GM12878 (cell line): ENCODE results near the gene MYPN.

Experiments used
- CTCF ChIP-seq, 3 experiments: IDR thresholded peaks in 2 of 3; conservative IDR thresholded peaks in 1 of 3; 2 replicates each; pipeline ENCODE4 v1.5.1; 2011; ENCODE audit warnings: low read depth in 3 of 3, low read length in 3 of 3, mild to moderate bottlenecking in 3 of 3, control low read depth in 2 of 3, moderate library complexity in 2 of 3, inconsistent platforms in 1 of 3, mixed read lengths in 1 of 3; ENCODE audit not compliant: control insufficient read depth in 2 of 3, insufficient read depth in 1 of 3; ENCODE audit errors: extremely low read depth in 1 of 3
- MEF2A ChIP-seq: IDR thresholded peaks from 2 replicates; pipeline ENCODE4 v1.6.1; 2011; ENCODE audit warnings: low read depth, mild to moderate bottlenecking, low read length, moderate library complexity; ENCODE audit not compliant: insufficient read depth

- TF ChIP-seq MEF2A (no peak), CTCF (IDR thresholded peaks at IDR 0.05 in 2 of 3, conservative IDR thresholded peaks at IDR 0.05 in 1 of 3; ENCODE audit: control insufficient read depth in 2 of 3, extremely low read depth in 1 of 3, insufficient read depth in 1 of 3, low read depth in 3 of 3, low read length in 3 of 3) (no peak)
Measured at GRCh38 chr10:68165643-68166042, 56.4 kb downstream of the MYPN start.
